Measurements from ENCODE around the gene BTG2.

The BTG2 gene

DNA sequence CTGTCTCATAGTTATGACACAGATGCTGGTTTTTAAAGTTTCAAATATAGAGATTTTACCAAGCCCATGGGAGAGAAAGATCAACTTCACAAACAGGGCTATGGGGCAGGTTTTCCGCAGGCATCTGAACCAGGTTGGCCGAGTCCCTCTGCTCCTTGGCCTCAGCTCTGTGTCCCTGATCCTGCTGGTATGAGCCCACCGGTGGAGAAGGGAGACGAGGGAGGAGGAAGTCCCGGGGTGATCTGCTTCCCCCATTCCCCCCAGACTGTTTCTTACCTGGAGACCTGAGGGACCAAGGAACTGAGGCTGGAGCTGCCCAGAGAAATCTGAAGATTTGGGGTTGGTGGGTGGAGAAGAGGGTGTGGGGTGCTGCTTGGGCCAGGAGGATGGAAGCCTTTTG lies 28.9 kb upstream of the BTG2 start:
- DNase-seq (ENCODE audit: low read depth in 1 of 2, low spot score in 1 of 2): no peak

- no peak for DNase-seq (ENCODE audit: low read depth in 1 of 2, low spot score in 1 of 2)
Observed at GRCh38 chr1:203276916-203277545, 28.3 kb upstream of the BTG2 start.

DNA sequence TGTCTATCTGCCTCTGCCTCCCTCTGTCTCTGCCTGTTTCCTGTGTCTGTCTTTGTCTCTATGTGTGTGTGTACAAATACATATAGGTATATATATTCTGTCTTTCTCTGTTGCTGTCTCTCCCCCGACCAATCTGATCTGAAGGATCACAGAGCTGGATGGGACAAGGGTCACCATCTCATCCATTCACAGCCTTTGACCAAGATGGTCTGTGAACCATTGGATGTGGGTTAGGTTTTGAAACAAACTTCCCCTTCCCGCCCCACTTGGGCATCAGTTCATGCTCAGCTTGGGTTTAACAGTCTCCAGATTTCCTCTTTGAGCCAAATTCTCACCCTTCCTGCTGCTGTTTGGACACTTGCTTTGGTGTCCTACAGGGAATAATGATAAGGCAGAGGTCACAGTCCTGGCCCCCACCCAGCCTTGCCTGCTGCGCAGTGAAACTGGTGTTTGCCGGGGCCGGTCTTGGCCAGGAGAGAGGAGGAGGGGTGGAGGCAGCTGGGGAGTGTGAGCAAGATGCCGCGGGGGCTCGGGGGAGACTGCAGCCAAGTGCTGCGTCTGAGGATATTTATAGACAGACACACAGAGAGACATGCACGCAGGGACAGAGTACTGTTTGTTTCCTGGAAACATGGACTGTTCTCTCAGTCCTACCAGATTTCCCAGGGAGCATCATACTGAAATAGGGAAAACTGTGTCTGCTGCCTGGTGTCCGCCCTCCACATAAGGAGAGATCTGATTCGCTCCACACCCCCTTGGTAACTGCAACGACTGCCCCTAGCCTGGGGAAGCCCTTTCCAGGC lies 27.0 kb upstream of the BTG2 start:
- no peak for DNase-seq (ENCODE audit: low read depth in 1 of 2, low spot score in 1 of 2)

GRCh38 chr1:203278885-203279406 lies 26.4 kb upstream of the BTG2 start:
- no peak for DNase-seq (ENCODE audit: low read depth in 1 of 2, low spot score in 1 of 2)

DNA sequence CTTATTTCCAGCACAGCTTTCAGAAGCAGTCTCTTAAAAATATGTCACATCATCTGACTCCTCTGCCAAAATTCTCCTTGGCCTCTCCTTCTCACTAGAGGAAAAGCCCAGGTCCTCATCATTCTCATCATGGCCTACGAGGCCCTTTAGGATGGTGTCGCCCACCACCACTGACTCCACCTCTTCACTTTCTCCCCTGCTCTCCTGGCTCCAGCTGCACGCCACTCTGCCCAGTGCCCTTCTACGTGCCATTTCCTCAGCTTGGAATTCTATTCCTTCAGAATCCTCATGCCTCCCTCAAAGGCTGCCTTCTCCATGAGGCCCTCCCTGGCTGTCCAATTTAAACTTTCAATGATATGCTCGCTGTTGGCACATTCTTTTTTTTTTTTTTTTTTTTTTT lies 25.3 kb upstream of the BTG2 start:
- no peak for DNase-seq (ENCODE audit: low read depth in 1 of 2, low spot score in 1 of 2)

GRCh38 chr1:203281033-203281432 lies 24.3 kb upstream of the BTG2 start:
- DNase-seq (ENCODE audit: low read depth in 1 of 2, low spot score in 1 of 2): no peak

GRCh38 chr1:203281851-203282661 lies 23.3 kb upstream of the BTG2 start:
- DNase-seq (ENCODE audit: low read depth in 1 of 2, low spot score in 1 of 2): no peak

- DNase-seq (ENCODE audit: low read depth in 1 of 2, low spot score in 1 of 2): no peak
Observed at GRCh38 chr1:203282720-203283542, 22.4 kb upstream of the BTG2 start.

DNA sequence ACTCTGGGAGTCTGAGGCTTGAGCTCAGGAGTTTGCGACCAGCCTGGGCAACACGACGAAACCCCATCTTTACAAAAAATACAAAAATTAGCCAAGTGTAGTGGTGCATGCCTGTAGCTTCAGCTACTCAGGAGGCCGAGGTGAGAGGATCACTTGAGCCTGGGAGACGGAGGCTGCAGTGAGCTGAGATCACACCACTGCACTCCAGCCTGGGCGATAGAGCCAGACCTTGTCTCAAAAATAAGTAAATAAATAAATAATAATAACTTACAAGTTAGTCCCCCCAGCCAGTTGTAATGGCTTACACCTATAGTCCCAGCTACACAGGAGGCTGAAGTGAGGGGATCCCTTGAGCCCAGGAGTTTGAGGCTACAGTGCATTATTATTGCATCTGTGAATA lies 21.7 kb upstream of the BTG2 start:
- DNase-seq (ENCODE audit: low read depth in 1 of 2, low spot score in 1 of 2): no peak

DNA sequence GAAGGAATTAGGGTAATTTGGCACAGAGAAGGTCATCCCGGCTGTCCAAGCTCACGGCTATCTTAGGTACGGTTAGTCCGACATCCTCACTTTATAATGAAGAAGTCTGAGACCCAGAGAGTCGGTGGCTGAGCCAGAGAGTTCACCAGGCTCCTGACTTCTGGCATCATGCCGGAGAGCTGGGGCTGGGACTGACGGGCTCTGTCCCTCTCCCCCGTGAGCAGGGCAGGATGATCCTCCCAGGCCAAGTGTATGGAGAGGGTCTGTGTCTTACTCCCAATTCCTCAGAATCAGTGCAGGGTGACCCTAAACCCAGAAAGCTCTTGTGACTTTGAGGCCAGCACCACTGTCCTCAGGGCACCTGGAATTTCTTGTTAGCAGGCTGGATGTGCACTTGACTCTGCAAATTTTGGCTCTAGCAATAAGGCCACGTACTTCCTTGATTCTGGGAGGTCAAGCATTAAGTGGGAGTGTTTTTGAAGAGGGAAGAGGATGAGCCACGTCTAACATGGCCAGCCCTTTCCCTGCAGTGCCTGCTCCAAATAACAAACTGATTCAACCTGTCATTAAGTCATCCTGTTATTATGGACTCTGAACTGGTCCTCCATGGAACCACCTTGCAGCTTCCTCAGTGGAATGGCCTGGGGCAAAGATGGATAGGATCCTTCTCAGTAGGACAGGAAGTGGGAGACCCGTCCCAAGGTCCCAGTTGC lies 20.8 kb upstream of the BTG2 start:
- DNase-seq (ENCODE audit: low read depth in 1 of 2, low spot score in 1 of 2): no peak

GRCh38 chr1:203286161-203286984 lies 18.9 kb upstream of the BTG2 start:
- DNase-seq (ENCODE audit: low read depth in 1 of 2, low spot score in 1 of 2): no peak

DNA sequence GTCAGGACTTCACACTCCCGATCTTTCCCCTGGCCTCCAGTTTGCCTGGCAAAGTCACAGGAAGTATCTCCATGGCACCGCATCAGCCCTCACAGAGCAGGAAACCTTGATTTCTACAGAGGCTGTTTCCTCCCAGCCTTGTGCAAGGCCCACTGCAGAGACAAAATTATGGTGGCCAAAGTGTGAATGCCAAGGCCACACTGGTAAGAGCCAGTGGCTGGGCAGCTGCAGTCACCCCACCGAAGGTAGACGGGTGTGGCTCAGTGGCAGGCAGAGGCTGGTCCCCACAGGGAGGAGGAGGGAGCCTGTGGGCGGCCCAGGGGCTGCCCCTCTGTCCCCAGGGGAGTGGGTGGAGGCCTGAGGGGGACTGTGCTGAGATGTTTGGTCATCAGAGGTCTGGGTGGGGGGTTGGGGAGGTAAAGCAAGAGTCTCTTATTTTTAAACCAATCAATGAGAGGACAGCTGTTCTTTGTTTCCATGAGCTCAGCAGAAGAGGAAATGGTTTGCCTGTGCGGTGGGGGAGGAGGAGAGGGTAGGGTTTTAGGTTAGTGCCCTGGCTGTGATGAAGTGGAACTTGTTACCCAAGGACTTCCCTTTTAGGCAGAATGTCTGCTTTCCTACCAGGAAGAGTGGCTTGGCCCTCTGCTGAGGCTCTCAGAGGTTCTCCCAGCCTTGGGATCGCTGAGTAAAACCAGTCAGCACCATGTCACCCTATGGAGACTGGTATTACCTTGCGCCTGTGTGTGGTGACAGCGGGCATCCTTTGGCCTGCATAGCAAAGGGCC lies 18.0 kb upstream of the BTG2 start:
- peak in 1 of 2 donors; percentile 57 for DNase-seq (ENCODE audit: low read depth in 1 of 2, low spot score in 1 of 2)

- DNase-seq (ENCODE audit: low read depth in 1 of 2, low spot score in 1 of 2): no peak
Observed at GRCh38 chr1:203287898-203288297, 17.4 kb upstream of the BTG2 start.

GRCh38 chr1:203288400-203288799 lies 16.9 kb upstream of the BTG2 start:
- no peak for DNase-seq (ENCODE audit: low read depth in 1 of 2, low spot score in 1 of 2)

DNA sequence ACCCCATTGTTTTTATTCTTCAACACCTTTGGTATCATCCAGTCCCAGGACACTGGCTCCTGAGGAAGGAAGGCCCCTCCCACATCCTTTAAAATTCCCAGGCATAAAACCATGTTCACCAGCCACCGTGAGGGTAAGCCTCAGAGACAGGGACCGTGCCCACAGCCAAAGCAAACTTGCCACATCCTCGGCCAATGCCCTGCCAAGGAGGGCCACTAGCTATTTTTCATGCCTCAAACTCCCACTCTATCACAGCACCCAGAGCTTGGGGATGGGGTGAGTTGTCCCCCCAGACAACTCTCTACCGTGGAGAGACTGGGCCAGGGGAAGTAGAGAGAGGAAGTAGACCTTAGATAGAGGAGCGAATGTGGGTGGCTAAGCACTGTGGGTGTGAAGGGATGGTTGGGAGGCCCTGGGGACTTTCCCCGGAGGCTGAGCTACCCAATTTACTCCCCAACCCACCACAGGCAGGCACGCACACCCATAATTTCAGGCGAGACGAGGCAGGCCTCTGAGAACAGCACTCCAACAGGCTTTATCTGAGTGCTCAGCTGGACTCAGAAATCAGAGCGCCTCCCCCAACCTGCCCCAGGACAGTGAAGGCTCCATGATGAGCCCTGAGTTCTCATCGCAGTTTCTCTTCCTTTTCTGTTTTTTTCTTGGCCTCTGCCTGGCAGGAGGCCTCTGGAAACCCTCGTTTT lies 15.9 kb upstream of the BTG2 start:
- peak; percentile 72 to 83 for DNase-seq (ENCODE audit: low read depth in 1 of 2, low spot score in 1 of 2)

DNA sequence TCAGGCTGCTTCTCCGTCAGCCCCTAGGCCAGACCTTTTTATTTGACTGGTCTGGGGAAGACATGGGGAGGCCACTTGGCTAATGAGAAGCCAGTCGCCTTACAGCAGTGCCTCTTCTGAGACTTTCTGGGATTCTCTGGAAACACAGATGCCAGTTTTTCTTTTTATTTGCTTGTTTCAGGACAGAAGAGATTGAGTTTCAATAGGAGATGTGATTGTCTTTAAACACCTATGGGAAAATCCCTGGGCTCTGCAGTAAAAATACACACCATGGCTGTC lies 15.4 kb upstream of the BTG2 start:
- DNase-seq (ENCODE audit: low read depth in 1 of 2, low spot score in 1 of 2): no peak

- peak; percentile 94 to 96 for DNase-seq (ENCODE audit: low read depth in 1 of 2, low spot score in 1 of 2)
Observed at GRCh38 chr1:203290261-203291089, 14.8 kb upstream of the BTG2 start.

Data from activated T-helper 1 cell treated with anti-CD3 and anti-CD28 coated beads, Interleukin-2, amount 50 U/mL, for 16 hours (primary cell).